Sigmoid colon (tissue), 4 donors: ENCODE data around the gene HHIPL1.

Experiments used
- EP300 ChIP-seq, 4 donors: sonication (generic); formaldehyde crosslinking; IDR thresholded peaks; one replicate each; pipeline ENCODE4 v1.6.1; 2017; ENCODE audit warnings: antibody characterized with exemption in 4 of 4
- TF ChIP-seq, protein P1 (sequence below), 4 experiments: fragments of 450-650 bp in 3 of 4; fragments of 200-600 bp in 1 of 4; IDR thresholded peaks; one replicate each; pipeline ENCODE4 v1.5.1; 2016 to 2019; ENCODE audit warnings: antibody characterized with exemption in 4 of 4, mild to moderate bottlenecking in 3 of 4, moderate library complexity in 2 of 4

DNA sequence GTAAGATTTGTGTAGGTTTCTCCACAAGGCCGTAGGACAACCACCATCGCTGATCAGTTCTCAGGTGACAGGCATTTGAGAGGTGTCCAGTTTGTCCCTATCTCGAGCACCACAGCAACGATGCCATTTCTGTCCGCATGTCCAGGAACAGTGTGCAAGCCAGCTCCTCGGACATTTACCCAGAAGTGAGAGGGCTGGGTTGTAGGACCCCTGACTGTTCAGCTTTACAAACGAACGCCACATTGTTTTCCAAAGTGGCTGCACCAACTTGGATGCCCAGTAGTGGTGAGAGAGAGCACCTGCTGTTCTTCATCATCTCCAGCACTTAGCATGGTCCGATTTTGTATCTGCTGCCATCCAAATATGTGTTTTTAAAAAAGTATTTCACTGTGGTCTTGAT lies 77.8 kb downstream of the HHIPL1 start:
- TF ChIP-seq, protein P1, sequence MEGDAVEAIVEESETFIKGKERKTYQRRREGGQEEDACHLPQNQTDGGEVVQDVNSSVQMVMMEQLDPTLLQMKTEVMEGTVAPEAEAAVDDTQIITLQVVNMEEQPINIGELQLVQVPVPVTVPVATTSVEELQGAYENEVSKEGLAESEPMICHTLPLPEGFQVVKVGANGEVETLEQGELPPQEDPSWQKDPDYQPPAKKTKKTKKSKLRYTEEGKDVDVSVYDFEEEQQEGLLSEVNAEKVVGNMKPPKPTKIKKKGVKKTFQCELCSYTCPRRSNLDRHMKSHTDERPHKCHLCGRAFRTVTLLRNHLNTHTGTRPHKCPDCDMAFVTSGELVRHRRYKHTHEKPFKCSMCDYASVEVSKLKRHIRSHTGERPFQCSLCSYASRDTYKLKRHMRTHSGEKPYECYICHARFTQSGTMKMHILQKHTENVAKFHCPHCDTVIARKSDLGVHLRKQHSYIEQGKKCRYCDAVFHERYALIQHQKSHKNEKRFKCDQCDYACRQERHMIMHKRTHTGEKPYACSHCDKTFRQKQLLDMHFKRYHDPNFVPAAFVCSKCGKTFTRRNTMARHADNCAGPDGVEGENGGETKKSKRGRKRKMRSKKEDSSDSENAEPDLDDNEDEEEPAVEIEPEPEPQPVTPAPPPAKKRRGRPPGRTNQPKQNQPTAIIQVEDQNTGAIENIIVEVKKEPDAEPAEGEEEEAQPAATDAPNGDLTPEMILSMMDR (IDR thresholded peaks at IDR 0.05): no peak
- no peak for TF ChIP-seq EP300 (IDR thresholded peaks at IDR 0.05)
